ENCODE data around the gene RNASE8.

GRCh38 chr14:21016413-21017190 lies 41.0 kb upstream of the RNASE8 start:
- TF ChIP-seq, protein P1, sequence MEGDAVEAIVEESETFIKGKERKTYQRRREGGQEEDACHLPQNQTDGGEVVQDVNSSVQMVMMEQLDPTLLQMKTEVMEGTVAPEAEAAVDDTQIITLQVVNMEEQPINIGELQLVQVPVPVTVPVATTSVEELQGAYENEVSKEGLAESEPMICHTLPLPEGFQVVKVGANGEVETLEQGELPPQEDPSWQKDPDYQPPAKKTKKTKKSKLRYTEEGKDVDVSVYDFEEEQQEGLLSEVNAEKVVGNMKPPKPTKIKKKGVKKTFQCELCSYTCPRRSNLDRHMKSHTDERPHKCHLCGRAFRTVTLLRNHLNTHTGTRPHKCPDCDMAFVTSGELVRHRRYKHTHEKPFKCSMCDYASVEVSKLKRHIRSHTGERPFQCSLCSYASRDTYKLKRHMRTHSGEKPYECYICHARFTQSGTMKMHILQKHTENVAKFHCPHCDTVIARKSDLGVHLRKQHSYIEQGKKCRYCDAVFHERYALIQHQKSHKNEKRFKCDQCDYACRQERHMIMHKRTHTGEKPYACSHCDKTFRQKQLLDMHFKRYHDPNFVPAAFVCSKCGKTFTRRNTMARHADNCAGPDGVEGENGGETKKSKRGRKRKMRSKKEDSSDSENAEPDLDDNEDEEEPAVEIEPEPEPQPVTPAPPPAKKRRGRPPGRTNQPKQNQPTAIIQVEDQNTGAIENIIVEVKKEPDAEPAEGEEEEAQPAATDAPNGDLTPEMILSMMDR (IDR thresholded peaks at IDR 0.05; ENCODE audit: poor library complexity), result no peak
- TF ChIP-seq EZH2 (IDR thresholded peaks at IDR 0.05; ENCODE audit: borderline replicate concordance), result no peak
